Measurements from ENCODE around the gene APOL6. TPM values are rescaled to one million over a fixed set of nuclear protein-coding genes. Genes with fewer than 3 reads are reported as not detected.
A peak's percentile ranks its signal among the peaks of the same experiment; 100 is the strongest.

Gene APOL6
- total and polyA plus RNA-seq, 11 donors = 2.3 to 55.8 (median 6.7) TPM

- TF ChIP-seq, protein P1, sequence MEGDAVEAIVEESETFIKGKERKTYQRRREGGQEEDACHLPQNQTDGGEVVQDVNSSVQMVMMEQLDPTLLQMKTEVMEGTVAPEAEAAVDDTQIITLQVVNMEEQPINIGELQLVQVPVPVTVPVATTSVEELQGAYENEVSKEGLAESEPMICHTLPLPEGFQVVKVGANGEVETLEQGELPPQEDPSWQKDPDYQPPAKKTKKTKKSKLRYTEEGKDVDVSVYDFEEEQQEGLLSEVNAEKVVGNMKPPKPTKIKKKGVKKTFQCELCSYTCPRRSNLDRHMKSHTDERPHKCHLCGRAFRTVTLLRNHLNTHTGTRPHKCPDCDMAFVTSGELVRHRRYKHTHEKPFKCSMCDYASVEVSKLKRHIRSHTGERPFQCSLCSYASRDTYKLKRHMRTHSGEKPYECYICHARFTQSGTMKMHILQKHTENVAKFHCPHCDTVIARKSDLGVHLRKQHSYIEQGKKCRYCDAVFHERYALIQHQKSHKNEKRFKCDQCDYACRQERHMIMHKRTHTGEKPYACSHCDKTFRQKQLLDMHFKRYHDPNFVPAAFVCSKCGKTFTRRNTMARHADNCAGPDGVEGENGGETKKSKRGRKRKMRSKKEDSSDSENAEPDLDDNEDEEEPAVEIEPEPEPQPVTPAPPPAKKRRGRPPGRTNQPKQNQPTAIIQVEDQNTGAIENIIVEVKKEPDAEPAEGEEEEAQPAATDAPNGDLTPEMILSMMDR (IDR thresholded peaks at IDR 0.05) = no peak
- TF ChIP-seq POLR2A (IDR thresholded peaks at IDR 0.05) = no peak
- intact Hi-C loops (cut with DNase I) = loop anchor here in 8 of 10 donors (2.0 to 10.0 kb wide), 12 partner anchors 37 to 500 kb away; partner anchors contain the start of gene RASD2 (in 1 of the 8)
- Histone ChIP-seq H3K27me3 (no peaks in the 10 kb centered on the region), H3K4me1 (peaks cover 0 to 57% (median 25%) of the 10 kb centered on the region in 12 donors), H3K4me3 (no peak overlapping the region), H3K9me3 (no peaks in the 10 kb centered on the region), H3K36me3 (no peaks in the 10 kb centered on the region), H3K27ac (no peak overlapping the region)
- no peak for DNase-seq
- WGBS, 4 donors = 86 to 95% (median 92%) methylated on average over 6 of the region's 6 CpGs
- ATAC-seq = no peak
Measured at GRCh38 chr22:35624547-35624946, 23.7 kb upstream of the APOL6 start.

GRCh38 chr22:35625763-35626432, 22.3 kb upstream of the APOL6 start:
- intact Hi-C loops (cut with DNase I) = loop anchor here (2.0 to 10.0 kb wide), 18 partner anchors 81 to 499 kb away; partner anchors contain the start of gene RASD2 (in 1 of the 10)
- DNase-seq (no peak), ATAC-seq (no peak)
- Histone ChIP-seq H3K36me3 (no peaks in the 10 kb centered on the region), H3K4me1 (peaks cover 0 to 52% (median 21%) of the 10 kb centered on the region in 12 donors), H3K27me3 (no peaks in the 10 kb centered on the region), H3K27ac (peak overlapping the region in 1 of 12 donors; percentile 5), H3K4me3 (no peak overlapping the region), H3K9me3 (no peaks in the 10 kb centered on the region)
- WGBS, 4 donors = 65 to 78% (median 71%) methylated on average over 10 of the region's 10 CpGs
- TF ChIP-seq, protein P1 (IDR thresholded peaks at IDR 0.05) = no peak
- TF ChIP-seq POLR2A (IDR thresholded peaks at IDR 0.05) = no peak

DNA sequence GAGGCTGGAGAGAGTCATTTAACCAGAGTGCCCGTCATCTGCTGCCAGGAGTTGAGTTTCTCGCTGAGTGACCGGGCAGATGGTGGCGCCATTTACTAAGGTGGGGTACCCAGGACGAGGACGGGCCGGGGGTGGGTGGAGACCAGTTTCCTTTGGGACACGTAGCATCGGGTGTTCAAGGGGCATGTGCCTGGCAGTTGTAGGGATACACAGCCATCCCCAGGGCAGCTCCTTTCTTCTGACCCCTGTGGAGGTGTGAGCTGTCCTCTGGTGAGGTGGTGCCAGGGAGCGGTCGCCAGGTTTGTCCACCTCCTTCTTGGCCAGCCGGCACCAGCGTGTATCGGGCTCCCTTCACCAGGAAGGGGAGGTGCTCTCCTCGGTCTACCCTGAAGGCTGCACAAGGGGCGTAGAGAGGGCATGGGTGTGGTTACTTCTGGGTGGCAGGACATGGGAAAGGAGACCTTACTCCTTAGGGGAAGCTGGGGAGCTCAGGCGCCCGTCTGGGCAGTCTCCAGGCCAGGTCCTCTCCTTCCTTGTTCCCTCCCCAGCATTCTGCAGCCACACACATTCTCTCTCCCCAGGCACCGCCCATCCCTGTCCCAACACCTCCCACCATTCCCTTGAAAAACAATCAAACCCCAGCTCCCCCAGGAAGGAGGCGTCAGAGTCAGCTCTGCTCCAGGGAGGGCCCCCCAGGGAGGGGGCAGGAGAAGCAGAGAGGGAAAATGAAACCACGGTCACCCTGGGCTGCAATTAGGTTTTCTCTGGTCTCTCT, 20.8 kb upstream of the APOL6 start:
- Histone ChIP-seq H3K9me3 (no peaks in the 10 kb centered on the region), H3K27me3 (no peaks in the 10 kb centered on the region), H3K4me3 (peak overlapping the region; percentile 15 to 69 (median 58)), H3K4me1 (peaks cover 0 to 36% (median 10%) of the 10 kb centered on the region in 12 donors), H3K36me3 (no peaks in the 10 kb centered on the region), H3K27ac (peak overlapping the region; percentile 14 to 91 (median 82))
- intact Hi-C loops (cut with DNase I) = loop anchor here (1.0 to 10.0 kb wide), 19 partner anchors 83 to 497 kb away; partner anchors contain the start of gene RASD2 (in 1 of the 10)
- peak; percentile 62 to 81 (median 70) for ATAC-seq
- WGBS, 4 donors = 6 to 9% (median 8%) methylated on average over 18 to 21 of the region's 21 CpGs
- DNase-seq = peak; percentile 83 to 86 (median 85)
- peak in 1 of 2 donors; percentile 35 for TF ChIP-seq POLR2A (IDR thresholded peaks at IDR 0.05)
- TF ChIP-seq, protein P1 (IDR thresholded peaks at IDR 0.05) = peak; percentile 35 to 77 (median 62)

DNA sequence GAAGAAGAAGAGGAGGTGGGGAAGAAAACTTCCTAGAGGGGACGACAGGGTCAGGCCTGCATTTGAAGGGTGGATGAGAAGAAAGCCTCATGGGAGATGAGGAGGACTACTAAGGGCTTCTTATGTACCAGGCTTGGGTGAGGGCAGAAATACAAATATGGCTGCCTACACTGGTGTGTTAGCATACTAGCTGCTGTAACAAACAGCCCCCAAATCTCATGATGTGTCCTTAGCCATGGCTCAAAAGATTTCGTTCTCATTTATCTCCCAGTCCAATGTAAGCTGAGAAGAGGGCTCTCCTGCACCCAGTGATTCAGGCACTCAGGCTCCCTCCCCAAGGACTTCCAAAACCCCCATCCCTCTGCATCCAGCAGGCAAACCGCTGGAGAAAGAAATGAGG, 19.5 kb upstream of the APOL6 start:
- Histone ChIP-seq H3K36me3 (no peaks in the 10 kb centered on the region), H3K4me3 (no peak overlapping the region), H3K9me3 (no peaks in the 10 kb centered on the region), H3K4me1 (peaks cover 0 to 28% (median 4%) of the 10 kb centered on the region in 12 donors), H3K27me3 (no peaks in the 10 kb centered on the region), H3K27ac (peak overlapping the region in 2 of 12 donors; percentile 81 to 85)
- DNase-seq (no peak), ATAC-seq (no peak)
- 95 to 99% (median 96%) methylated on average over 3 of the region's 3 CpGs for WGBS, 4 donors
- TF ChIP-seq, protein P1 (IDR thresholded peaks at IDR 0.05) = no peak
- no peak for TF ChIP-seq POLR2A (IDR thresholded peaks at IDR 0.05)
- intact Hi-C loops (cut with DNase I) = loop anchor here (5.0 to 10.0 kb wide), 14 partner anchors 84 to 496 kb away; partner anchors contain the start of gene RASD2 (in 1 of the 10)
